ENCODE data around the gene SORCS1.

Gene SORCS1

DNA sequence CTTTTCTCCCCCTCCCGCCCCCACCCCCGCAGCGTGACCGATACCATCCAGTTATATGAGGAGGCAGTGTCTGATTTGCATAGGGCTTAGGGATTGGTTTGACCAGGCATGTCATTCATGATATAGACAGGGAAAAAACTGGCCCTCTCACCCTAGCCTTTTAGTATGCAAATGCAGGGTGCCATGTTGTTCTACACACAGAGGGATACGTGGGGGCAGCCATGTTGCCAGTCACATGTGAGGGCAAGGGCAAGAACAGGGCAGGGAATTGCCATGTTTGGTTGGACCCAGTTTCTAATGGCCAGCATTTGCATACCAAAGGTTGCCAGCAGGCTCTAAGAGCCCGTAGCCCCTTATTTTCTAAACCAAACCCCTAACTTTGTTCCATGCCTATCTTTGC is 552.1 kb downstream of the SORCS1 start:
- TF ChIP-seq, protein P1, sequence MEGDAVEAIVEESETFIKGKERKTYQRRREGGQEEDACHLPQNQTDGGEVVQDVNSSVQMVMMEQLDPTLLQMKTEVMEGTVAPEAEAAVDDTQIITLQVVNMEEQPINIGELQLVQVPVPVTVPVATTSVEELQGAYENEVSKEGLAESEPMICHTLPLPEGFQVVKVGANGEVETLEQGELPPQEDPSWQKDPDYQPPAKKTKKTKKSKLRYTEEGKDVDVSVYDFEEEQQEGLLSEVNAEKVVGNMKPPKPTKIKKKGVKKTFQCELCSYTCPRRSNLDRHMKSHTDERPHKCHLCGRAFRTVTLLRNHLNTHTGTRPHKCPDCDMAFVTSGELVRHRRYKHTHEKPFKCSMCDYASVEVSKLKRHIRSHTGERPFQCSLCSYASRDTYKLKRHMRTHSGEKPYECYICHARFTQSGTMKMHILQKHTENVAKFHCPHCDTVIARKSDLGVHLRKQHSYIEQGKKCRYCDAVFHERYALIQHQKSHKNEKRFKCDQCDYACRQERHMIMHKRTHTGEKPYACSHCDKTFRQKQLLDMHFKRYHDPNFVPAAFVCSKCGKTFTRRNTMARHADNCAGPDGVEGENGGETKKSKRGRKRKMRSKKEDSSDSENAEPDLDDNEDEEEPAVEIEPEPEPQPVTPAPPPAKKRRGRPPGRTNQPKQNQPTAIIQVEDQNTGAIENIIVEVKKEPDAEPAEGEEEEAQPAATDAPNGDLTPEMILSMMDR (conservative IDR thresholded peaks at IDR 0.05; ENCODE audit: low read depth, low read length) = no peak
- DNase-seq (ENCODE audit: low read depth) = no peak
- no peak overlapping the region for H3K4me3 ChIP-seq (ENCODE audit: low read length)

DNA sequence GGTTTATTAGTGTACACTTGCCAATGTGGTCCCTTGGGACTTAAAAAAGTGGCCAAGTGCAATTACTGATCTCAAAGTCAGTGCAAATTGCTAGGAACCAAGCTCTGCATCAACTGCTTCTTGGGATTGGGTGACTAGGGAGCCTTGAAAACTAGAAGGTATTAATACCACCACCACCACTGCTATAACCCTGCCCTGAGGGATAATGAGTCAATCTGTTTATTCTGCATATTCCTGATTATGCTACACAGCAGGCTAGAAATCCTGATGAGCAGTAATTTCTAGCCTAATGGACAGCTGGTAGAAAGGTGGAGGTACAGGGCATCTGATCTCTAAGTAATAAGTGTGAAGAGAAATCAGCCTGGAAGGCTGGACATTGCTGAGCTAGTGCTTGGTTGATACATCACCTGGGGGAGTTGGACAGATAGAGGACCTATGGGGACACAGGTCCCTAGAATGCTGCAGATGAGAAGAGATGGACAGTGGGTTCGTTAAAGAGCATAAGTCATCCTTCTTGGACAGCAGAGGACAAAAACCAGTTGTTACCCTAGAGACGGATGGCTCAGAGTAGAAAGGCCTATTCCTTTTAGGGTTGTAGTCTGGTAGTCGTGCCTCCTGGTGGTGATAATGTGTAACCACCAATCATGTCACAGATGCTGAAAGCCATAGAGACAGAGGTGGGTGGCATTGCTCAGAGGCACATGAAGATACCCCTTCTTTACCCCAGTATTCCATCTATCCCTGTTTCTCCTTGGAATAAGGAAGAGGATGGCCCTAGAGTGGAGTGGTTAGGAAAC is 554.8 kb downstream of the SORCS1 start:
- TF ChIP-seq, protein P1 (conservative IDR thresholded peaks at IDR 0.05; ENCODE audit: low read depth, low read length) = peak; percentile 23
- DNase-seq (ENCODE audit: low read depth) = no peak
- H3K4me3 ChIP-seq (ENCODE audit: low read length) = no peak overlapping the region

DNA sequence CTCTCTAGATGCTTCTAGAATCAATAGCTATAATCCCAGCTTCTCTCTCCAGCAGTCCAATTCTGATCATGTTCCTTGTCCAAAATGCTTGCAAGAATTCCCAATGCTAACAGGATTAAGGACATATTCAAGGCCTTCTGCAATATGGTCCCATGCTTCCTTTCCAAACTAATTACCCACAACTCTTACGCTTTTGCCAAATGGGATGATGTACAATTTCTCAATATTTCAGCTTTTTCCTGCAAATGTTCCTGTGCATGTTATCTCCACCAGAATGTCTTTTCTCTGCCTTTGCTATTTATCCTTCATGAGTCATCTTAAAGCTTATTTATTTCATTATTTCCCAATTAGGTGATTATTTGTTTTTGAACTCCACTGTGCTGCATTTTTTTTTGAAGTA is 556.4 kb downstream of the SORCS1 start:
- DNase-seq (ENCODE audit: low read depth) = no peak
- TF ChIP-seq, protein P1 (conservative IDR thresholded peaks at IDR 0.05; ENCODE audit: low read depth, low read length) = no peak

DNA sequence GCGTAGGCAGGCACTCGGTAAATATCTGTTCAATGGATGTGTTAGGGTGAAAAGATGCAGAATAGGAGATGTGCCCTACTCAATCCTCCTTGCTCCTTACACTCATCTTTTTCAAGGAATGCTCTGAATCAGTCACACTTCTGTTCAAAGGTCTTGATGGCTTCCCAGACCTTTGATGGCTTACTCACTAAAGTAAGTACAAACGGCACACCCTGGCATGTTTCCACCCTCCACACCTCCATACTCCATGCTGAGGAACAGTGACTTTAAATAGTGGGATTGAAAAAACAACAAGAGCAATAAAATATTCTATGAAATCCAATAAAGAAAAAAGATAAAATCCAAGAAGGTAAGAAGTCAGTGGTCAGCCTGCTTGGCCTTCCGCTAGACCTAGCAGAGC is 569.2 kb downstream of the SORCS1 start:
- H3K4me3 ChIP-seq (ENCODE audit: low read length) = no peak overlapping the region
- TF ChIP-seq, protein P1 (conservative IDR thresholded peaks at IDR 0.05; ENCODE audit: low read depth, low read length) = no peak
- no peak for DNase-seq (ENCODE audit: low read depth)

More for the DNA sequence above, 556.4 kb downstream of the SORCS1 start:
- no peak overlapping the region for H3K4me3 ChIP-seq (ENCODE audit: low read length)

DNA sequence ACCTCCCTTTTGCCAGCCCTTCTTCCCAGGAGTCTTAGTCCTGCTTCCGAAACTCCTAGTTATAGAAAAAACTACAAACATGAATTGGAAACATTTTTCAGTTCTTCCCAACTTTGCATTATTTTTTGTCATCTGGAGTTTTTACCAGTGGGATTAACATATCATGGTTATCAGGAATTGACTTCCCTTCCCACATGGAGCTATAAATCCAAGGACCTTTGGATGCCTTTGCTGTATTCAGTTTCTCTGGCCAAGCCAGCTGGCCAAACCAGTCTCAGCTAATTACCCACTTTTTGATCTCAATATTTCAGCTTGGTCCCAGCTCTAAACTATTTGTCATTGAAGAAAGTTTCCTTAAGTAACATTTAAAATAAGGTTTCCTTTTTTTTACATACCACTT is 570.6 kb downstream of the SORCS1 start:
- DNase-seq (ENCODE audit: low read depth) = no peak
- TF ChIP-seq, protein P1 (conservative IDR thresholded peaks at IDR 0.05; ENCODE audit: low read depth, low read length) = no peak
- no peak overlapping the region for H3K4me3 ChIP-seq (ENCODE audit: low read length)

DNA sequence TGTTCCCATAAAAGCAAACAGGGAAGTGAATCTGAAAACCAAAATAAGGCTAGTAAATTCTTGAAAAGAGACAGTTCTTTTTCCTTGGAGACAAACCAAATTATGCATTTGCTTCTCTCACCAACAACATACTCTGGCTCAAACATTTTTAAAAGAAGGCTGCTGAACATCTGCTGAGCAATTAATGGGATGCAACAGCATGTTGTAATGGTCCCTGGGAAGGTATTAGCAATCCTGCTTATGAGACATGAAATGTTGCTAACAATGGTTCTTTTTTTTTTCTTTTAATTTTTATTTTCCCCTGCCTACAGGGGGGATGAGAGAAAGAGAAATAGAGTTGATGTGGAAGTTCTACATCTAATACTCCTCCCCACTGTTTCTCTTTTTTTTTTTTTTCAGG is 572.1 kb downstream of the SORCS1 start:
- TF ChIP-seq, protein P1 (conservative IDR thresholded peaks at IDR 0.05; ENCODE audit: low read depth, low read length) = no peak
- no peak for DNase-seq (ENCODE audit: low read depth)
- H3K4me3 ChIP-seq (ENCODE audit: low read length) = no peak overlapping the region

DNA sequence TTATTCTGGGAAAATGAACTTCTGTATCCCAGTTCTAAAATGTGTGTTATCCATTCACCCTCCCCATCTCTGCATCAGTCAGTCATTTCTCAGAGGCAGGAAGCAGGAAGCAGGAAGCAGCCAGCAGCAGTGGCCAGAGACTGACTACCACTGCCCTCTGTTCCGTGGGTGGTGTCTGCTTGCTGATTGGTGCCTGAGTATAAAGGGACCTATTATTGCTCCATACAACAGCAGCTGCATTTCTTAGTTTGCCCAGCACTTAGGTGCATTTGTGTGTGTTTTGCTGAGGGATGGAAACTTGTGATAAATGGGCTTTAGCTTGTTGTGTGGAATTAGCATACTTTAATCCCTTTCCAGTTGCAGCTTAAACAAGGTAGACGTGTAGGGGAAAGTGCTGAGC is 582.2 kb downstream of the SORCS1 start:
- no peak overlapping the region for H3K4me3 ChIP-seq (ENCODE audit: low read length)
- TF ChIP-seq, protein P1 (conservative IDR thresholded peaks at IDR 0.05; ENCODE audit: low read depth, low read length) = no peak
- peak; percentile 77 for DNase-seq (ENCODE audit: low read depth)

Data from retinal pigment epithelial cell (primary cell).